ENCODE results near the gene TROAP.

The TROAP gene

GRCh38 chr12:49344486-49345050 is 21.5 kb downstream of the TROAP start:
- no peak for FAIRE-seq

GRCh38 chr12:49345051-49345824 is 22.2 kb downstream of the TROAP start:
- FAIRE-seq: no peak

- no peak for FAIRE-seq
Measured at GRCh38 chr12:49345825-49346658, 23.0 kb downstream of the TROAP start.

- no peak for FAIRE-seq
Measured at GRCh38 chr12:49346659-49347310, 23.7 kb downstream of the TROAP start, which contains the start of gene DNAJC22. TSS of gene DNAJC22 (plus strand) at chr12:49346888. CDS start at chr12:49348873, 1,985 bp downstream.

GRCh38 chr12:49347311-49348193 is 24.5 kb downstream of the TROAP start:
- no peak for FAIRE-seq

- no peak for FAIRE-seq
Measured at GRCh38 chr12:49348781-49349180, 25.7 kb downstream of the TROAP start.

DNA sequence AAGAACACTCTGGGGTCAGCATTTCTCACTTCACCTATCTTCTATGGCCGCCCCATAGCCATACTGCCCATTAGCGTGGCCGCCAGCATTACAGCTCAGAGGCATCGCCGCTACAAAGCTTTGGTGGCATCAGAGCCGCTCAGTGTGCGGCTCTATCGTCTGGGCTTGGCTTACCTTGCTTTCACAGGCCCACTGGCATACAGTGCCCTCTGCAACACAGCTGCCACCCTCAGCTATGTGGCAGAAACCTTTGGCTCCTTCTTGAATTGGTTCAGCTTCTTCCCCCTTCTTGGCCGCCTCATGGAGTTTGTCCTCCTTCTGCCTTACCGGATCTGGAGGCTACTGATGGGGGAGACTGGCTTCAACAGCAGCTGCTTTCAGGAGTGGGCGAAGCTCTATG is 26.2 kb downstream of the TROAP start:
- no peak for FAIRE-seq

- no peak for FAIRE-seq
Measured at GRCh38 chr12:49352351-49352750, 29.3 kb downstream of the TROAP start.

DNA sequence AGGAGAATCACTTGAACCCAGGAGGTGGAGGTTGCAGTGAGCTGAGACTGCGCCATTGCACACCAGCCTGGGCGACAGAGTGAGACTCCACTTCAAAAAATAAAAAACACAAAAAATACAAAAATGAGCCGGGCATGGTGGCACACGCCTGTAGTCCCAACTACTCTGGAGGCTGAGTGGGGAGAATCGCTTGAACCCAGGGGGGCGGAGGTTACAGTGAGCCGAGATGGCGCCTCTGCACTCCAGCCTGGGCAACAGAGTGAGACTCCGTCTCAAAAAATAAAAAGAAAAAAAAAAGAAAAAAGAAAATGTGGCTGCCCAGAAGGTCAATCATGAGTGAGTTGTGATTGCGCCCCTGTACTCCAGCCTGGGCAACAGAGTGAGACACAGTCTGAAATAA is 32.9 kb downstream of the TROAP start:
- FAIRE-seq: no peak

GRCh38 chr12:49357103-49357678 is 34.1 kb downstream of the TROAP start:
- FAIRE-seq: peak; percentile 63

GRCh38 chr12:49358483-49359141 is 35.6 kb downstream of the TROAP start:
- FAIRE-seq: peak; percentile 94

GRCh38 chr12:49359671-49360070 is 36.6 kb downstream of the TROAP start:
- no peak for FAIRE-seq

DNA sequence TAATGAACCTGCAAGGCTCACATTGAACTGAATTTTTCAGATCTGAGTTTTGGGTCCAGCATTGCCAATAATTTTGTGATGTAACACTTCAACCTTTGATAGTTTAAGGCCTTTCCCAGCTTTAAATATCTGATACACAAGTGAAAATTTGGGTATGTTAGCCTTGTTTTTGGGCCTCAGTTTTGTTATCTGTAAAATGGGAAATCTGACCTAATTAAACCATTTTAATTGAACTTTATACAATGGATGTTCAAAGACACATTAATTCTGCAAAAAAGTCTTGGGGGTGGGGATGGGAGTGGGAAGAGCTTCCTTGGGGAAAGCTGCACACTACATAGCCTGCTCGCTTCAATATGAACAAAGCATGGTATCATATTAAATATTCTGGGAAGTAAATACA is 39.0 kb downstream of the TROAP start:
- no peak for FAIRE-seq

- no peak for FAIRE-seq
Measured at GRCh38 chr12:49364989-49365388, 41.9 kb downstream of the TROAP start.

DNA sequence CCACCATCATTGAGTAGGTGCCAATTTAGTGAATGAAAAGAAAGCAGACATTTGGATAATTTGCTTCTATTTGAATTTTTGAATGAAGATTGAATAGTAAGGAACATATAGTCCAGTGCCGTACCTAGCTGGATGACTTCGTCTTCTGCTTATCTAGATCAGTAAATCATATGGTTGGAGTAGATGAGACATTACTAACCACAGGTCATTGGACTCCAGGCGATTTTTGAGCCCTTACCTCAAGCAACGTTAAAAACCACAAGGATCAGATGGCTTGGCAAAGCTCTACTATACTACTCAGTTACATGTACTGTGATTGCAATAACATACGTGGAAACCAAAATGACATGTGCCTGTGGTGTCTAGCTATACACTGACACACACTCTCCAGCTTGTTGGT is 42.5 kb downstream of the TROAP start:
- no peak for FAIRE-seq

GRCh38 chr12:49366096-49366651 is 43.1 kb downstream of the TROAP start:
- FAIRE-seq: no peak

DNA sequence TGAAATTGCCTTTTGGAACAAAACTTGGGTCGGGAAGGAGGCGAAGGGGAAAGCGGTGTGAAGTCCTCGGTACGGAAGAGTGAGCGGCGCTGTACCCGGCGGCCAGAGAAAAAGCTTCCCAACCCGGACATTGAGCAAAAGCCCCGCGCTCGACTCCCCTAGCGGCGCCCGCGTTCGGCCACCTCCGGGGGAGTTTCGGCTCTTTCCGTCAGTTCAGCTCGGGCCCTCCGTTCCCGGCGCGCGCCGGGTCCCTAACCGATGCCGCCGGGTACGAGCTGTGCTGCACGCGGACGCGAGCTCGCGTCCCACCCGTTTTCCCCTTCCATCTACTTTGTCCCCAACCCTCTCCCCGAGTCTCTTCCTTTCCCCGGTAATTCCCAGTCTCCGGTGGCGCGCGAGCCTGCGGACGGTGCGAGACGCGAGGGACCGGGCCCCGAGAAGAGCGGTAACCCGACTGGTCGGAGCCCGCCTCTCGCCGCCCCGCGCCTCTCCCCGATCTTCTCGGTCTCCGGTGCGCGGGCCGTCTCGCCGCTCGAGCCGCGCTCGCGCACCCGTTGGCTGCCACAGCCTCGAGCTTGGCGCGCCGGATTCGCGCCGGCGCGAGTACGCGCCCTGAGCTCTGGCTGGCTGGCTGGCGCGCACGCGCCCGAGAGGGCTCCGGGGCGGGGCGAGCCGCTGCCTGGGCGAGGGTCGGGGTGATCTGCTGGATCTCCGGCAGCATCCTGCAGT is 43.8 kb downstream of the TROAP start:
- no peak for FAIRE-seq

GRCh38 chr12:49367381-49368239 is 44.6 kb downstream of the TROAP start, which contains the start of gene SPATS2:
TSS of gene SPATS2 (plus strand) at chr12:49367462. CDS start at chr12:49461013, 93,551 bp downstream.
- no peak for FAIRE-seq

- FAIRE-seq: no peak
Measured at GRCh38 chr12:49368240-49368600, 45.2 kb downstream of the TROAP start.

All from G401.6 (cell line).